GM21528 (cell line): Measurements from ENCODE around the gene TRIM58.
A peak's percentile ranks its signal among the peaks of the same experiment; 100 is the strongest.

Experiments used
- ATAC-seq: cut with Tn5 transposase; IDR thresholded peaks from one replicate; pipeline ENCODE4 v1.9.1; 2021; ENCODE audit warnings: mild to moderate bottlenecking, moderate library complexity; ENCODE audit not compliant: unreplicated experiment, low FRiP score

Gene TRIM58, protein sequence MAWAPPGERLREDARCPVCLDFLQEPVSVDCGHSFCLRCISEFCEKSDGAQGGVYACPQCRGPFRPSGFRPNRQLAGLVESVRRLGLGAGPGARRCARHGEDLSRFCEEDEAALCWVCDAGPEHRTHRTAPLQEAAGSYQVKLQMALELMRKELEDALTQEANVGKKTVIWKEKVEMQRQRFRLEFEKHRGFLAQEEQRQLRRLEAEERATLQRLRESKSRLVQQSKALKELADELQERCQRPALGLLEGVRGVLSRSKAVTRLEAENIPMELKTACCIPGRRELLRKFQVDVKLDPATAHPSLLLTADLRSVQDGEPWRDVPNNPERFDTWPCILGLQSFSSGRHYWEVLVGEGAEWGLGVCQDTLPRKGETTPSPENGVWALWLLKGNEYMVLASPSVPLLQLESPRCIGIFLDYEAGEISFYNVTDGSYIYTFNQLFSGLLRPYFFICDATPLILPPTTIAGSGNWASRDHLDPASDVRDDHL

GRCh38 chr1:247857069-247857984 is at the start of gene TRIM58:
Gene TRIM58 (plus strand): TSS chr1:247857187. CDS start chr1:247857247, 60 bp downstream.
- ATAC-seq = peak; percentile 74

DNA sequence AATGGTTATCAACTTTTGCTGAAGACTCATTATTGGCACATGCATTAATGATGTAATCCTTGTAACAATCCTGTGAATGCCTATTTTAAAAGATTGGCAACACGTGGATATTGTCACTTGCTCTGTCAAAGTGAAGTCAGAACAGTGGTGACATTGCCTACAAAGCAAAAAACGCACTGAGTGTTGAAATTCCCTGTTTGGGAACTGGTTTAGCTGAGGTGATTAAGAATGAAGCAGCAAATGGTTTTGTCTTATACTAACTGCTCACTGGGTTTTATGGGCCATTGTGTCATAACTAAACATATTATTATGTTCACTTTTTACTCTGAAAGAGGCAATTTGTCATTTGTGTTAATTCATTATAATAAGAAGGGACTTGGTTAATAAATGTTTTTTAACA is 44.4 kb upstream of the TRIM58 start:
- no peak for ATAC-seq

DNA sequence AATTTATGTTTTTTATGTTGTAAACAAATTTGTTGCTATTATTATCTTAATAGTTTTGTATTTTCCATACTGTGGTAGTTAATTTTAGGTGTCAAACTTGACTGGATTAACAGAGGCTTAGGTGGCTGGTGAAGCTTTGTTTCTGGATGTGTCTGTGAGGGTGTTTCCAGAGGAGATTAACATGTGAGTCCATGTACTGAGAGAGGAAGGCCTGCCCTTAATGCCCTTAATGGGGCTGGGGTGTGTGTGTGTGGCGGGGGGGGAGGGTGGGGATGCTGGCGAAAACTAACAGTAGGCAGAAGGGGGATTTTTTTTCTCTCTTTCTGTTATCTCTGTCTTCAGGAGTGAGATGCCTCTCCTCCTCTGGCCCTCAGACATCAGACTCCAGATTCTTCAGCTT is 34.9 kb upstream of the TRIM58 start:
- ATAC-seq = no peak

GRCh38 chr1:247824023-247824422 is 33.0 kb upstream of the TRIM58 start, which contains the start of gene OR14A16:
Gene OR14A16 (minus strand): TSS chr1:247824119. CDS start chr1:247815729, 8,390 bp downstream.
- no peak for ATAC-seq

DNA sequence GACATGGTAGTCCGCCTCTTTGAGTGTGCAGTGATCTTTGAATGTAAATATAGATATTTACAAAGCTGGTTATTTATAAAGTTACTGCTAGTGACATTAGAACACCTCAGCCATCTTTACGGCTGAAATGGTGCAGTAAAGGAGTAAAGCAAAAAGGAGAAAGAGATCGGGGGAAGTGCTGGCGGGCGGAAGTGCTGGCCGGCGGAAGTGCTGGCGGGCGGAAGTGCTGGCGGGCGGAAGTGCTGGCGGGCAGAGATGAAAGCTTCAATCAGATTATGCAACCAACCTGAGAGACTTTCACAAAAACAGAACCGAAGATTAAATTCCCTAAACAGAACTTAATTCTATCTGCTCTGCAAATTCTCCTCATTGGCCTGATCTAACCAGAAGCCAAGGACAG is 31.6 kb upstream of the TRIM58 start:
- no peak for ATAC-seq

DNA sequence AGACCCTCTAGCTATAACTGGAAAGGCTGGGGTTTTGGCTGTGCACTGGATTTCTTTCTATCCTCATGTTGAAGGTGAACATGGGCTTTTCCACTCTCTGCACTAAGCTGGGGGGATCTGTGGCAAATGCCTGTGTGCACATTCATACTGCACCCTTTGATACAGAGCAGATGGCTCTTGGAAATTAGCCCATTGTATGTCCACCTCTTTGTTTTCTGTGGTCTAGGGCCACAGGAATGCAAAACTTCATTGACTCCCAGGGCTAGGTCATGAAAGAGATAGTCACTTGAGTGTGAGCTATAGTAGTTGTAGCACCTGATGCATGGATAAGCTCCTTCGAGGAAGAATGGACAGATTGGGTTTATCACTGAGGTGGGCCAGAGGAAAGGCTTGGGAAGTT is 27.3 kb upstream of the TRIM58 start:
- no peak for ATAC-seq

DNA sequence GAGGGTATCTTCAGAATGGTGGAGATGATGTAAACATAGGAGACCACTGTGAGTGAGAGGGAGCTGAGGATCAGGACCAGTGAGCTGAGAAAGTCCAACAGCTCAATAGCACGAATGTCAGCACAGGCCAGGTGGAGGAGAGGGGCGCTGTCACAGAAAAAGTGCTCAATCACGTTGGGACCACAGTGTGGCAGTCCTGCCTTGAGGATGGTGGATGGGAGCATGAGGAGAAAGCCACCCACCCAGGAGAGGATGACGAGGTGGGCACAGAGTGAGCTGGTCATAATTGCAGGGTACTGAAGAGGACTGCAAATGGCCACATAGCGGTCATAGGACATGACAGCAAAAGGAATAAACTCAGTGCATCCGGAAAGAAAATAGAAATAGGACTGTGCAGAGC is 23.4 kb upstream of the TRIM58 start:
- no peak for ATAC-seq

- no peak for ATAC-seq
Observed at GRCh38 chr1:247840818-247841217, 16.2 kb upstream of the TRIM58 start.

DNA sequence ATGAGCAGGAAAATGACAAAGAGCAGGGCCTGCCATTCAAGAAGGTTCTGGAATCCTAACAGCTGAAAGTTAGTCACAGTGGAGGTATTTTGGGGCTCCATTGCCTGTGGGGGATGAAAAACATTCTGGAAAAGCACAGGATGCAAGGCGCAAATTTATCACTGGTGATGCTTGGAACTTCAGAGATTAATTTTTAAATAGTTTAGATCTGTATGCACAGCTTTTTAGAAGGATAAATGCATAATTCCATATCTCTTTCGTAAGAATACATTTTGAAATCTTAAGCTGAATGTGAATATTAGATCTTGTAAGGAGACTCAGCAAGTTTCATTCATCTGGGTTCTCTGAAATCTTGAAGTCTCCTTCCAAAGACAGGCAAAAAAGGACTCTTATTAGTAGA is 15.2 kb upstream of the TRIM58 start, which contains the start of gene OR11L1:
Gene OR11L1, minus strand, starts transcription at position 101 of the 400 bp plus-strand sequence. Its CDS starts 0 bp downstream, at position 101.
- ATAC-seq = no peak

DNA sequence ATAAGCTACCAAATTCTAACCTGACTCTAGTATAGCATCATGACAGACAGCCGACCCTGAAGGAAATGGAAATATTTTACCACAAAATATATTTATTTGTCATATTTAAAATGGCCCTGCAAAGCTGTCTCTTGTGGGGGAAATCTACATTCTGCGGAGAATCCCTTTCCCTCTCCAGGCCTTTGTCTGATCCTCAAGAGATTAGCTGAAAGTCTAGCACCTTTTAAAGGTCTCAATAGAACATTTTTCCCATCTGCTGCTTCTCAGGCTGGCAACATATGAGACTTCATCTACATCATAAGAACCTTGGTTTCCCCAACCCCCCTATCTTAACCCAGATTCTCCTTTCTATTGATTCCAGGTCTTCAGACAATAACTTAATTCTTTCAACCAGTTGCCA is 13.6 kb upstream of the TRIM58 start:
- ATAC-seq = no peak

DNA sequence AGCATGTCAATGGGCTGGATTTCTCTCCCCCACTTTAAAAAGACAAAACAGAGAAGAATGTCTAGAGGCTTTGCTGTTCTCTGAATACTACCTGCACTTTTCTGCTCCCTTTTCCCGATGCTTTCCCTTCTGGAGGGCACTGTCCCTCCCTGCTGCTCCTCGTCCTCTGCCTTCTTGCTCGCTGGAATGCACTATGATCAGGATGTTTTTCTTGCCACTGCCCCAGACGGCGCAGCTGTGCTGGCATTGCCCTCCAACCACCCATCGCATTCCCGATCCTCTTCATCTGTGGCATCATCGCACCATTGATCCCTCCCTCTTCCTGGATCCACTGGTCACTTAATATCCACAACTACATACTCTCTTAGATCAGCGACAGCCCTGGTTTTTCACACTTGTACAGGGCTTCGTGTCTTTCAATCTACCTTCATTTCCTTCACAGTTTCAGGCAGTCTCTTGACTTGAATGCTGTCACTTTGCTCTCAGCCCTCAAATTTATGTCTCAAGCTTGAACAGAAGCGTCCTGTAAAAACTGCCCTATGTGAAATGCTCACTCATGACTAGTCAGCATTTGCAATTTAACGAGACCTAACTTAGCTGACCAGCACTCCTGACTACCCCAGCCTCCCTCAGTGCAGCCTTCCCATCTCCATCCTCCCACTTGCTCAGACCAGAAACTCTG is 11.8 kb upstream of the TRIM58 start:
- no peak for ATAC-seq

- ATAC-seq = no peak
Observed at GRCh38 chr1:247845693-247846017, 11.3 kb upstream of the TRIM58 start.

GRCh38 chr1:247848346-247848745 is 8.6 kb upstream of the TRIM58 start:
- no peak for ATAC-seq

GRCh38 chr1:247849616-247850015 is 7.4 kb upstream of the TRIM58 start:
- ATAC-seq = no peak

DNA sequence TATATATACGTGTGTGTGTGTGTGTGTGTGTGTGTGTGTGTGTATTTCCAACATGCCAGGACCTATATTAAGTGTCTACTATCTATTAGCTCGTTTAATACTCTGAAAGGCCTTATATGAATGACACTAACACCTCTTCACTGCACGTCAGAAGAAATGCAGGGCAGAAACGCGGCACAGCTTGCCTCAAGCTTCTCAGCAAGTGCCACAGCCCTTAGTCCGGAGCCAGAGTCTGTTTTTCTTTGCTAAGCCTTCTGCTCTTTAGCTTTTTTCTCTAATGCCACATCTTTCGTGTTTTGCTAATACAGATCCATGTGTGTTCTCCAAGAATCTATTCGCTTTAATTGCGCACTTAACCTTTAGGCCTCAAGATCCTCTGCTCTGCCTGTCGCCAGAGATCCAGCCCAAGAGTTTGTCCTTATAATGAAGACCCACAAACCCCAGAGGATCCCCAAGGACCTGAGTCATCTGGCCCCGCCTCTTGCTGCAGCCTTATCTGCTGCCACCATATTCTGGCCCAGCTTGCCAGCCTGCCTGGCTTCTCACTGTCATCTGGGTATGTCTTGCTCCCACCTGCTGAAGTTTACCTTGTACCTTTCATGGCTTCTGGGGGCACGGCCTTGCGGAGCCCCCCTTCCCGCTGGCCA is 2.0 kb upstream of the TRIM58 start:
- no peak for ATAC-seq

DNA sequence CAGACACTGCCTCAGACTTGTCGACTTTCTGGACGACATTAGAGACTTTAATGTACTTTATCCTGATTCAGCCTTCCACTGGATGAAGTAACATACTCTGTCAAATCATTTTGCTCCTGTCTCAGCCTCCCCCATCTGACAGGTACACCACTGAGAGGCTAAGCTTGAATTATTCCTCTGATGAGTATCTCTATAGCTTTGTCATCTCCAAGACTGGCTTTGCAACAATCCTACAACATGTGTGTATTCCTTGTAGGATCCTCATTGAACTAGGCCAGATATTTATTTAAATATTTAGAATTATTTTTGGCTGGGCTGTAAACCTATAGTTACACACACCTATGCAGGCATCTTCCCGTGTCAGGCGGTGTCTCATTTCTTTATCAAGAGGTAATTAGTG is 1.1 kb upstream of the TRIM58 start:
- no peak for ATAC-seq

- ATAC-seq = no peak
Observed at GRCh38 chr1:247857985-247858619, 1.1 kb downstream of the TRIM58 start.

- ATAC-seq = no peak
Observed at GRCh38 chr1:247862756-247863155, 5.8 kb downstream of the TRIM58 start.

GRCh38 chr1:247864644-247865043 is 7.7 kb downstream of the TRIM58 start:
- ATAC-seq = no peak

DNA sequence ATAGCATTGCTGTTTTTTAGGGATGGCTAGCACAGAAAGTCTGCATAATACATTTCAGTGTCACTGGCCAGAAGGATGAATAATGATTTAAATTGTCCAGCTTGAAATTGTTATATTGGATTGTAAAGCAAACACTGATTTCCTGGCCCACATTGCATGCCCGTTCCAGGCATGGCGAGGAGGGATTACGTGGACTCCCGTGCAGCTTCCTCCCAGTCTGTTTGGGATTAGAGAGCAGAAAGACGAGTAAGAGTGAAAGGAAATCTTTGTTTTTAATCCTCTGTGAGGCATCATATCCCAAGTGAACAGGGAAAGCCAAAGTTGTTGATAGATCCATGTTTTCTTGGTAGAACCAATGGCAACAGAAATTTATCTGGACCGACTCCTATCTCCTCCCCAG is 8.4 kb downstream of the TRIM58 start:
- no peak for ATAC-seq
